SW480 (cell line): ENCODE measurements around the gene FBXO10.
A peak's percentile ranks its signal among the peaks of the same experiment; 100 is the strongest.

Experiments used
- DNase-seq: peaks from one replicate; pipeline ENCODE4 v3.0.0-alpha.2; 2016; ENCODE audit warnings: low spot score

Gene FBXO10

DNA sequence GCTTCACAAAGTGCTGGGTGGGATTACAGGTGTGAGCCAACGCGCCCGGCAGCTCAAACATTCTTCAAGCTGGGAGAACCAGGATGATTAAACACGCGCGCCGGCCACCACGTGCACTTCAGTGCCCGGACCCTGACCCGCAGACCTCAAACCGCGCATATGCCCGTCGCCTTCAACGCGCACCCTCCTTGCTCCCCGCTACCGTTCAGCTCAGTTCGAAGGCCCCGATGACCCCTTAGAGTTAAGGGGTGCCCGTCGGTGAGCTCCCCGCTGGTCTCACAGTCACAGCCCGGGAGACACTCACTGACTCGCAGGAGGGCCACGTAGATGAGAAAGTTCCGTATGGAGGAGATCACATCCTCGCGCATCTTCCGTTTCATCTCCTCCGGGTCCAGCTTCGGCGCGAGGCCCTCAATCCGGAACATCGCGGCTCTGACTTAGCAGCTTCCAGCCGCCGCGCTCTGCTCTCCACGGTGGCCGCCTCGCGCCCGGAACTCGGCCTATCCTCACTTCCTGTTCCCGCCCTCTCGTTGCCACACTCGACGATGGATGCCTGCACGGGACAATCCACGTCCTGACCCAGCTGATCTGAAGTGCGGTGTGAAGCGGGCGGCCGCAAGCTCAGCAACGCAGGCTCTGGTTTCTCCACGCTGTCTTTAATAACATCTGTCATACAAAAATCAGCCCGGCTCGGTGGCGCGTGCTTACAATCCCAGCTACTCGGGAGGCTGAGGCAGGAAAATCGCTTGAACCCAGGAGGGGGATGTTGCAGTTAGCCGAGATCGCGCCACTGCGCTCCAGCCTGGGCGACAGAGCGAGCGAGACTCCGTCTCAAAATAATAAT is 16.1 kb upstream of the FBXO10 start, which contains the start of gene TOMM5:
Gene TOMM5 (minus strand): TSS at position 490 of the 844 bp plus-strand sequence. CDS start 65 bp downstream, at position 425.
- peak; percentile 90 for DNase-seq

DNA sequence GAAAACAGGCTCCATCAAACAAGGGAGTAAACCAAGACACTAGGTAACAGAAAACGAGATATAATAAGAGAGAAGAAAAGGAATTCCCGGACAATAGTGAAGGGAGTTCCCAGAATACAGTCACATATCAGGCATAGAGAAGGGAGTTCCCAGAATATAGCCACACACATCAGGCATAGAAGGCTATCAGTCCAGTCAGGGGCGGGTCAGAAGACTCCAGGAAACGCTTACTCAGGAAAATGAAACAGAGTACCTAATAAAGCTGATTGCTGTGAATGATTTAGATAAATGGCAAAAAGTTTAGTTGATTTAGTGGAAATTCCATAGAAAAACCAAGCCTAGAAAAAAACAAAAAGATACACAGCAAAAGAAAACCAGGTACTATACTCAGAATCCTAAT is 11.3 kb upstream of the FBXO10 start:
- no peak for DNase-seq

DNA sequence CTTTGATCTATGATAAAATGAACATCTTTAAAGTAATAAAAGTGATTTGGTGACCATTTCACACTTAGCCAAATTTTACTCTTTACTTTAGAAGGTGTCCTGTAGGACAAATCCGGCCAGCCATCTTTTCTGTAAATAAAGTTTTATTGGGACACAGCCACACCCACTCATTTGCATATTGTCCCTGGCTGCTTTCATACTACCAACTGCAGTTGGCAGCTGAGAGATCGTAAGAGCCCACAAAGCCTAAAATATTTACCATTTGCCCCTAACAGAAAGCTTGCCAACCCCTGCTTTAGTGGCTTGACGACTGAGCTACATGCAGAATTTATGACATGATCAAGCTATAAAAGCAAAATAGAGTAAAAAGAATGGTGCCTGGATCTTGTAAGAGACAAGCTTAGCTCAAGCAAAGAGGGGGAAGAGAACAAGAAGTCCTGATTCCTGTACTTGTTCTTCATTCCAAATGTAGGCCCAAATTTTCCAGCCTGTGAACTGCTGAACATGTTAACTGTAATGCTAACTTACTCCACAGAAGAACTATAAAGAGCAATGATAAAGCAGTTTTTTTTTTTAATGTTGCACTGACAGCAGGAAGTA is 7.4 kb upstream of the FBXO10 start:
- no peak for DNase-seq

DNA sequence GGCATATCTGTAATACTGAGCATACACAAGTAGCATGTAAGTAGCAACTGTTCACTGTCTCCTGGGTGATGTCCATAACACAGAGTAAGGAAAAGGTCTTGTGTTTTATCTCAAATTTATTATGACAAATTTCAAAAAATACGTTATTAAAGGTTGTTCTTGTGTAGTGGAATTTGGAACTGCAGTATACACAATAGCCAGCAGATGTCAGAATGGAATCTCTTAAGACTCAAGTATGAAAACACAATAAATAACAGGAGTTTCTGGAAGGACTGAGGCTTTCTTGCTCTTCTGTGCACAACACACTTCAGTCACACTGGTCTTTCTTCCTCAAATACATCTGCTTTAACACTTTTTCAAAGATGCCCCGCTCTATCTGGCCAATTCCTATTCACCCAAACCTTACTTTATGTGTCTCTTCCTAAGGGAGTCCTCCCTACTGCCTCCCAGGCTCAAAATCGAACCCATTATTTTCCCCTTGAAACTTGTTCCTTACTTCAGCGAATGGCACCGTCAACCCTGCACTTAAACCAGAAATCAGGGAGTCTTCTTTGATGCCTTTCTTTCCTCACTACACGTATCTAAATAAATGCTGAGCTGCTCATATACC is 6.5 kb upstream of the FBXO10 start:
- DNase-seq, result peak; percentile 48

- no peak for DNase-seq
Measured at GRCh38 chr9:37575511-37575914, 667 bp downstream of the FBXO10 start.

DNA sequence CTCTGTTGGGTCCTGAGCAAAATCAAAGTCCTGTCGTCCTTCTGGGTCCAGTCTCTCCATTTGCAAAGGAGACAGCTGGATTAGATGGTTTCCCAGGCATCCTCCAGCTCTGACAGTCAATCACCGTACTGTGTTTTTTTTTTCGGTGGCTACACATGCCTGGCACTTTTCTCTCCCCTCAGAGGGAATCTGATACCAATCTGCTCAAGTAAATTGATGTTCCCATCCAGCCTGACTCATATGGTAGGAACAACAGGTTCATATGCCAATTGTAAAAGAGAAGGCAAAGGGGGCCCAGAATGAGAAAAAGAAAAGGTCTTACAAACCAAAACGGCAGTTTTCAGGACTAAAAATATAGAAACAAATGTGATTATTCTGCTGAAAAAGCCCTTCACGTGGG is 1.2 kb downstream of the FBXO10 start:
- DNase-seq, result no peak

DNA sequence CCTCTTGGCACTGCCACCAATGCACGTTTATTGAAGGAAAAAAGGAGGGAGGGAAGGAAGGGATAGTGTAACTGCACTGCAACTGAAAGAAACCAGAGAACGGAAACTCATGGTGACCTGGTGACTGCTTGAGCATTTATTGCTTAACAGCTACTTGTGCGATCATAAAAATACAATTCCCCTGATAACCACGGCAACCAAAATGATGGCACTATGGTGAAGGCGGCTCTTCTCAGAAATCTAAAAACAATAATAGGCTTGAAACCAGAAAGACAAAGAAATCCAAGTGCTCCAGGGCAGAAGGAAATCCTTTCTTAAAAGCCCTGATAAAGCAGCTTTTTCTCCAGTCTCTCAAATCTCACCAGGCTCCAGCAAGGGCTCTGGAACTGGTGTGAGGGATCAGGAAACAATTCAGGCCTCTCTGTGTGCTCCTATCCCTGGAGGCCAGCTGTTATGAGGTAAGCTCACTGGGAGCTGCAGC is 1.9 kb downstream of the FBXO10 start:
- DNase-seq, result no peak

GRCh38 chr9:37571282-37571681 is 4.9 kb downstream of the FBXO10 start:
- DNase-seq, result no peak

- DNase-seq, result no peak
Measured at GRCh38 chr9:37566716-37567115, 9.5 kb downstream of the FBXO10 start.

DNA sequence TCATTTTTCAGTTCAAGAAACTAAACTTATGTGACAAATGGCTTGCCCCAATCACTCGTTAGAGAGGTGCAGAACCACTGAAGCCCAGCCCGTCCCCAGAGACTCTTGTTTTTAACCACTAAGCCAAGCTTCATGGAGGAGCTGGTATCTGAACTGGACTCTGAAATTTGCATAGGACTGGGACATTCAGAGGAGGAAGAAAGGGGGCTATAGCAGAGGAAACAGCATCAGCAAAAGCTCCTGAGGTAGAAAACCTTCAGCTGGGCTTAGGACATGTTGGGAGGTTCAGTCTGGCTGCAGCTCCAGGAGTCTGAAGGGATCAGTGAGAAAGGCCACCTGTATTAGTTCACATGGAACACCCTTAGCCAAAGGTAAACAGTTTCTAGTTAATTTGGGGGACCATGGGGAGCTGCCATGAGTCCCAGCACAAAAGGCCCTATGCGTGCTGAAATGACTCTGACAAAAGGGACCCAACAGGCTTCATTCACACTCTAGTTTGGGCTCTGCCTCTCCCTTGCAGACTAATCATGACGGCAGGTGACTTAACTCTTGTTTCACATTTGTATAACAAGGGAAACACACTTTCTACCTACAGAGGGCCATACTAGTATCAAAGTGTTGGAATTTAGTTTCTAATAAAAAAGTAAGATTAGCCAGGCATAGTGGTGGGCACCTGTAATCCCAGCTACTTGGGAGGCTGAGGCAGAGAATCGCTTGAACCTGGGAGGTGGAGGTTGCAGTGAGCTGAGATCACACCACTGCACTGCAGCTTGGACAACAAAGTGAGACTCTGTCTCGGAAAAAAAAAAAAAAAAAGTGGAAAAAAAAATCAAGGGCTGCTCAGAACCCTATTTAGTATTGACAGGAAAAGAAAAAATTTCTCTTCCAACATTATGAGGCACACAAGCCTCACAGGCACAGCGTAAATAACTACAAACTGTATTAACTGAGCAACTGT is 10.2 kb downstream of the FBXO10 start:
- no peak for DNase-seq

DNA sequence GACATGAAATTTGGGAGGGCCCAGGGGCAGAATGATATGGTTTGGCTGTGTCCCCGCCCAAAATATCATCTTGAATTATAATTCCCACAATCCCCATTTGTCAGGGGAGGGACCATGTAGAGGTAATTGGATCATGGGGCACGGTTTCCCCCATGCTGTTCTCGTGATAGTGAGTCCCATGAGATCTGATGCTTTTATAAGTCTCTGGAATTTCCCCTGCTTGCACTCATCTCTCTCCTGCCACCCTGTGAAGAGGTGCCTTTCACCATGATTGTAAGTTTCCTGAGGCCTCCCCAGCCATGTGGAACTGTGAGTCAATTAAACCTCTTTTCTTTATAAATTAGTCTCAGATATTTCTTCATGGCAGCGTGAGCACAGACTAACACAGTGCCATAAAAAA is 11.3 kb downstream of the FBXO10 start:
- DNase-seq, result no peak

DNA sequence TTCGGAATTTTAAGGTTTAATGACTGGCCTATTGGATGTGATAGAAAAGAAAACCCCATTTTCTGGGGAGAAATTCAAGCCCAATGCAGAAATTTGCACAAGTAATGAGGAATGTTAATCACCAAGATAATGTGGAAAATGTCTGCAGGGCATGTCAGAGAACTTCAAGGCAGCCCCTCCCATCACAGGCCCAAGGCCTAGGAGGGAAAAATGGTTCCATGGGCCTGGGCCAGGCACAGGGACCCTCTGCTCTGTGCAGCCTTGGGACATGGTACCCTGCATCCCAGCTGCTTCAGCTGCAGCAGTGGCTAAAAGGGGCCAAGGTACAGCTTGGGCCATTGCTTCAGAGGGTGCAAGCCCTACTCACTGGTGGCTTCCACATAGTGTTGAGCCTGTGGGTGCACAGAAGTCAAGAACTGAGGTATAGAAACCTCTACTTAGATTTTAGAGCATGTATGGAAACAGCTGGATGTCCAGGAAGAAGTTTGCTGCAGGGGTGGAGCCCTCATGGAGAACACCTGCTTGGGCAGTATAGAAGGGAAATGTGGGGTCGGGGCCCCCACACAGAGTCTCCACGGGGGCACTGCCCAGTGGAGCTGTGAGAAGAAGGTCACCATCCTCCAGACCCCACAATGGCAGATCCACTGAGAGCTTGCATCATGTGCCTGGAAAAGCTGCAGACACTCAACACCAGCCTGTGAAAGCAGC is 12.2 kb downstream of the FBXO10 start:
- DNase-seq, result no peak

- DNase-seq, result no peak
Measured at GRCh38 chr9:37562826-37563225, 13.4 kb downstream of the FBXO10 start.

DNA sequence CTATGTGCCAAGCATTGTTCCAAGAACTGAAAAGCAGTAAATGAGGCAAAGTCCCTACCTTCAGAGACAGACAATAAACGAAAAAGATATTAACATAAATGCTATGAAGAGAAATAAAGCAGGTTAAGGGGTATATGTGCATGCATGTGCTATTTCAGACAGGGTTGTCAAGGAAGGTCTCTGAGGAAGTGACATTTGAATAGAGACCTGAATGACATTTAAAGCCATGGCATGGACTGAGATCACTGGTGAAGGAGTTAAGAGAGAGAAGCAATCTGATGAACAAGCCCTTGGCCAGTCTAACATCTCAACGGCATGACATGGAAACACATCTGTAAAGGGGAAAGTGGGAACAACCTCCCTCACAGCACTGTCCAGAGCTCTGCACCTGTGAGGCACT is 14.5 kb downstream of the FBXO10 start:
- no peak for DNase-seq

- DNase-seq, result no peak
Measured at GRCh38 chr9:37559855-37560592, 16.2 kb downstream of the FBXO10 start.

- DNase-seq, result no peak
Measured at GRCh38 chr9:37559125-37559524, 17.1 kb downstream of the FBXO10 start.

DNA sequence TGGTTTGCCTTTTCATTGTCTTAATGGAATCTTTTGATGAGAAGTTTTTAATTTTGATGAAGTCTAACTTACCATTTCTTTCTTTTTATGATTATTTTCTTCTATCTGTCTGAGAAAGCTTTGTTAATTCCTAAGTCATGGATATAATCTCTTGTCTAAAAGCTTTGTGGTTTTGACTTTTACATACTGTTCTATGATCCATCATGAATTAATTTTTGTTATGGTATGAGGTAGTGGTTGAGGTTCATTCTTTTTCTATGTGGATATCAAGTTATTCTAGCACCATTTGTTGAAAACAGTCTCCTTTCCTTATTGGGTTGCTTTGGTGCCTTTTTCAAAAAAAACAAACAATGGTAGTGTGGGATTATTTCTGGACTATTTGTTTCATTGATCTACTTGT is 20.4 kb downstream of the FBXO10 start:
- DNase-seq, result no peak

DNA sequence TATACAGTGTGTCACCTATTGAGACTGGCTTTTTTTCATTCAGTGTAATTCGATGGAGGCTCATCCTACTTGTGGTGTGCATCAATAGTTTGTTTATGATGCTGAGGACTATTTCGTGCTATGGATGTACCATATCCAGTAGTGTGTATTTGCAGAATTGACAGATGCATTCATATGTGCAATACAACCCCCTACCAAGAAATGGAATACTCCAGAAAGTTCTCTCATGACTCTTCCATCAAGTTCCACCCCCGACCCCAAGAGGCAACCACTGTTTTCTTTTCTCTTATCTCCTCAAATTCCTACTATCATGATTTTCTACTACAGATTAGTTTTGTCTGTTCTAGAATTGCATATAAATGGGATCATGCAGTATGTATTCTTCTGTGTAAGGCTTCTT is 21.9 kb downstream of the FBXO10 start:
- DNase-seq, result no peak

DNA sequence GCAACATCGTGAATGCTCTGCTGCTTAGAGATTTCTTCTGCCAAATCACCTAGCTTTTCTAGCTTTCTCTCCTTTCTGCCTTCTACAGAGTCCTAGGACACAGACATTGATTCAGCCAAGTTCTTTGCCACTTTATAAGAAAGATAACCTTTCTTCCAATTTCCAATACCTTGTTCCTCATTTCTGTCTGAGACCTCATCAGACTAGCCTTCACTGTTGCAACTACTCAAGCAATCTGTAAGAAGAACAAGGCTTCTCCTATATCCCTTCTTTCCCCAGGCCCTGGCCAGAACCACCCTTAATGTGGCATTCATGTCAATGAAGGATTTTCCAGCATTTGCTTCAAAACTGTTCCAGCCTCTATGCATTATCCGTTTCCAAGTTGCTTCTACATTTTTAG is 24.3 kb downstream of the FBXO10 start:
- no peak for DNase-seq

GRCh38 chr9:37551468-37551867 is 24.7 kb downstream of the FBXO10 start:
- DNase-seq, result no peak

- DNase-seq, result no peak
Measured at GRCh38 chr9:37550781-37551180, 25.4 kb downstream of the FBXO10 start.
